Mesenchymal stem cell (in vitro differentiated cells and primary cell): ENCODE data around the gene ETFBKMT.
A peak's percentile ranks its signal among the peaks of the same experiment; 100 is the strongest.
"Not testable (repeated sequence)": the region's sequence is repeated elsewhere in the genome, so short reads cannot be mapped to it uniquely, and the experiment has no call there.

Source experiments
- DNase-seq: peaks from one replicate; pipeline ENCODE4 v3.0.0-alpha.2; 2013
- H2AFZ ChIP-seq: one replicate; pipeline ENCODE4 v1.6.1; 2013; ENCODE audit warnings: low read depth, mild to moderate bottlenecking, control low read depth, inconsistent platforms, low read length, moderate library complexity
- H2AK5ac ChIP-seq: 2 replicates; pipeline ENCODE4 v1.6.1; 2013; ENCODE audit warnings: low read length, moderate library complexity, mild to moderate bottlenecking, inconsistent platforms; ENCODE audit not compliant: severe bottlenecking
- H2BK120ac ChIP-seq: one replicate; pipeline ENCODE4 v1.6.1; 2013; ENCODE audit warnings: low read depth, mild to moderate bottlenecking, inconsistent platforms, low read length, moderate library complexity
- H2BK12ac ChIP-seq, 2 experiments: one replicate each; pipeline ENCODE4 v1.6.1; 2013; ENCODE audit warnings: inconsistent platforms in 2 of 2, low read length in 2 of 2, mild to moderate bottlenecking in 2 of 2, moderate library complexity in 2 of 2, control low read depth in 1 of 2
- H2BK15ac ChIP-seq: one replicate; pipeline ENCODE4 v1.6.1; 2013; ENCODE audit warnings: mild to moderate bottlenecking, low read depth, inconsistent platforms; ENCODE audit not compliant: poor library complexity, severe bottlenecking
- H2BK5ac ChIP-seq: 2 replicates; pipeline ENCODE4 v1.6.1; 2013; ENCODE audit warnings: low read depth, mild to moderate bottlenecking, low read length, control low read depth, inconsistent platforms; ENCODE audit not compliant: poor library complexity, severe bottlenecking
- H3K14ac ChIP-seq, 2 experiments: one replicate each; pipeline ENCODE4 v1.6.1; 2013; ENCODE audit warnings: inconsistent platforms in 2 of 2, low read length in 2 of 2, control low read depth in 1 of 2, mild to moderate bottlenecking in 1 of 2, moderate library complexity in 1 of 2
- H3K18ac ChIP-seq, 2 experiments: one replicate each; pipeline ENCODE4 v1.6.1; 2013; ENCODE audit warnings: inconsistent platforms in 2 of 2, low read length in 2 of 2, control low read depth in 1 of 2, low read depth in 1 of 2, mild to moderate bottlenecking in 1 of 2
- H3K23ac ChIP-seq, 2 experiments: one replicate each; pipeline ENCODE4 v1.6.1; 2013; ENCODE audit warnings: inconsistent platforms in 2 of 2, low read length in 2 of 2, mild to moderate bottlenecking in 2 of 2, moderate library complexity in 2 of 2, control low read depth in 1 of 2
- H3K27ac ChIP-seq: 2 replicates; pipeline ENCODE4 v1.5.1; 2013; ENCODE audit warnings: mild to moderate bottlenecking, moderate library complexity, low read length, control low read depth, inconsistent platforms; ENCODE audit not compliant: poor library complexity, severe bottlenecking
- H3K27me3 ChIP-seq, 2 experiments: 2 replicates each; pipeline versions ENCODE4 v1.6.1 to v1.7.0; 2013; ENCODE audit warnings: low read length in 2 of 2, mild to moderate bottlenecking in 2 of 2, moderate library complexity in 2 of 2, control low read depth in 1 of 2, inconsistent platforms in 1 of 2; ENCODE audit not compliant: control insufficient read depth in 1 of 2, insufficient read depth in 1 of 2
- H3K36me3 ChIP-seq, 2 experiments: 2 replicates each; pipeline versions ENCODE4 v1.6.1 to v1.7.0; 2013; ENCODE audit warnings: low read length in 2 of 2, control low read depth in 1 of 2, inconsistent platforms in 1 of 2, low read depth in 1 of 2, mild to moderate bottlenecking in 1 of 2; ENCODE audit not compliant: insufficient read depth in 2 of 2, control insufficient read depth in 1 of 2
- H3K4ac ChIP-seq, 2 experiments: one replicate each; pipeline ENCODE4 v1.6.1; 2013; ENCODE audit warnings: inconsistent platforms in 2 of 2, low read length in 2 of 2, mild to moderate bottlenecking in 2 of 2, moderate library complexity in 2 of 2, control low read depth in 1 of 2, low read depth in 1 of 2
- H3K4me1 ChIP-seq: 2 replicates; pipeline ENCODE4 v1.6.1; 2013; ENCODE audit warnings: low read depth, low read length, control low read depth; ENCODE audit not compliant: control insufficient read depth, insufficient read depth
- H3K4me2 ChIP-seq: 2 replicates; pipeline ENCODE4 v1.6.1; 2013; ENCODE audit warnings: low read length, mild to moderate bottlenecking, inconsistent platforms; ENCODE audit not compliant: poor library complexity, severe bottlenecking
- H3K4me3 ChIP-seq, 2 experiments: 2 replicates each; pipeline versions ENCODE4 v1.5.1 to v1.7.0; 2013; ENCODE audit warnings: low read length in 2 of 2, mild to moderate bottlenecking in 2 of 2, control low read depth in 1 of 2, low read depth in 1 of 2; ENCODE audit not compliant: insufficient read depth in 1 of 2
- H3K79me1 ChIP-seq: replicated peaks from 2 replicates; pipeline ENCODE4 v1.6.1; 2013; ENCODE audit warnings: mild to moderate bottlenecking, control low read depth, low read length, inconsistent platforms; ENCODE audit not compliant: poor library complexity, severe bottlenecking
- H3K9ac ChIP-seq: 2 replicates; pipeline ENCODE4 v1.7.0; 2013; ENCODE audit warnings: mild to moderate bottlenecking, low read length, moderate library complexity
- H3K9me3 ChIP-seq: 2 replicates; pipeline ENCODE4 v1.7.0; 2013; ENCODE audit warnings: mild to moderate bottlenecking, low read length; ENCODE audit not compliant: control insufficient read depth
- H4K8ac ChIP-seq: one replicate; pipeline ENCODE4 v1.6.1; 2013; ENCODE audit warnings: inconsistent platforms, mild to moderate bottlenecking, low read length, moderate library complexity
- H4K91ac ChIP-seq: one replicate; pipeline ENCODE4 v1.6.1; 2013; ENCODE audit warnings: mild to moderate bottlenecking, low read length, inconsistent platforms
- WGBS: methylation state at CpG from one replicate; pipeline ENCODE4 v1.1.7; 2013; ENCODE audit warnings: mixed read lengths; 5-methylcytosine and 5-hydroxymethylcytosine counted together

Gene ETFBKMT

DNA sequence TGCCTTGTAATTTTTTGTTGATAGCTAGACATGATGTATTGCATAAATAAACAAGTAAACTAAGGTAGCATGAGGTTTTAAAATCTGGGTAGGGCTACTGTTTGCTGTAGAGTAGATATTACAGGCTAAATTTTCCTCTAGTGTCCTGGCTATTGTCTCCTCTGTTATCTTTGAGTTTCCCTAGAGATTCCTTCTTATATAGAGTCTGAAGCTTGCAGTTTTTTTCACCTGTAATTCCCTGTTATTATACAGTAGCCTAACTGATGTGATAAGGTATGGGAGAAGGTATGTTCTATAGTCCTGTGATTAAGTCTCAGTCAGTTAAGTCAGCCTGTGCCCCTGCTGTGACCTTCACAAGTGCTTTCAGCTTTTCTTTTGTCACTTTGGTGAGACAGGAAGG, 9.5 kb downstream of the ETFBKMT start:
- no peaks in the 10 kb centered on the region for H3K4me1 ChIP-seq
- no peak overlapping the region for H2BK5ac ChIP-seq
- H3K27ac ChIP-seq: no peak overlapping the region
- no peaks in the 10 kb centered on the region for H3K27me3 ChIP-seq
- peak overlapping the region in 1 of 2 experiments; percentile 12 for H3K4me3 ChIP-seq
- H2BK12ac ChIP-seq: no peak overlapping the region
- peaks cover 13% of the 10 kb centered on the region for H3K9me3 ChIP-seq
- H2AFZ ChIP-seq: no peak overlapping the region
- no peak overlapping the region for H2AK5ac ChIP-seq
- no peak overlapping the region for H3K9ac ChIP-seq
- H3K79me1 ChIP-seq: no peaks in the 10 kb centered on the region
- no peak overlapping the region for H4K8ac ChIP-seq
- DNase-seq: no peak
- H3K23ac ChIP-seq: no peak overlapping the region
- H2BK15ac ChIP-seq: no peak overlapping the region
- no peak overlapping the region for H4K91ac ChIP-seq
- H3K18ac ChIP-seq: no peak overlapping the region
- H2BK120ac ChIP-seq: no peak overlapping the region
- H3K14ac ChIP-seq: no peak overlapping the region
- no peak overlapping the region for H3K4ac ChIP-seq
- peaks cover 0 to 22% of the 10 kb centered on the region in 2 experiments for H3K36me3 ChIP-seq
- no peak overlapping the region for H3K4me2 ChIP-seq

- H3K27me3 ChIP-seq, H3K18ac ChIP-seq, H2AK5ac ChIP-seq, H3K79me1 ChIP-seq, H3K27ac ChIP-seq, H3K4ac ChIP-seq, H3K4me1 ChIP-seq, H2BK120ac ChIP-seq, H2BK5ac ChIP-seq, H4K91ac ChIP-seq, H3K9ac ChIP-seq, H2BK12ac ChIP-seq, H4K8ac ChIP-seq, H3K14ac ChIP-seq, H2AFZ ChIP-seq, H3K23ac ChIP-seq, H3K4me2 ChIP-seq, H2BK15ac ChIP-seq, H3K4me3 ChIP-seq, DNase-seq: not testable (repeated sequence)
- Histone ChIP-seq H3K36me3 (peaks cover 0 to 20% of the 10 kb centered on the region in 2 experiments), H3K9me3 (peaks cover 13% of the 10 kb centered on the region)
- WGBS: 84% methylated on average over 2 of the region's 2 CpGs
These were observed 10.1 kb downstream of the ETFBKMT start for GRCh38 chr12:31669582-31669981.

DNA sequence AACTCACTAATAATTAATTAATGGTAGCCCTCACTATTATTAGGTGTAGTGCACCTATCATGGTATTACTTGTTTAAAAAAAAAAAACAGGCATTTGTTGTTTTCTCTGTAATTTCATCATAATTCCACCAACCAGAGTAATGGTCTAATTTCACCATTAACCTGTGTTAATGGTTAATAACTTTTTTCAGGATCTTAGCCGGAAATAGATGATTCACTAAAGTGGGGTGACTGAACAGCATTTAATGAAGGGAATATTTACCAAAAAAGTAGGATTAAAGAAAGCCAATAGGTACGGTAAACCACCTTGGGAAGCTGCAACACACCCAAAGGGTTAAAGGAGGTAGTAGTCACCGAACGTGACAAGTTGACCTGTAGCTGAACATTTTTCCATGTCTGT, 13.0 kb downstream of the ETFBKMT start:
- DNase-seq: no peak
- Histone ChIP-seq H2BK12ac (no peak overlapping the region), H4K8ac (no peak overlapping the region), H3K27ac (no peak overlapping the region), H3K23ac (no peak overlapping the region), H3K14ac (no peak overlapping the region), H3K4ac (no peak overlapping the region), H3K4me1 (no peaks in the 10 kb centered on the region), H3K9me3 (peaks cover 13% of the 10 kb centered on the region), H2BK120ac (no peak overlapping the region), H3K9ac (no peak overlapping the region), H3K27me3 (no peaks in the 10 kb centered on the region), H3K79me1 (no peaks in the 10 kb centered on the region), H2BK5ac (no peak overlapping the region), H4K91ac (no peak overlapping the region), H2BK15ac (no peak overlapping the region), H3K18ac (no peak overlapping the region), H2AK5ac (no peak overlapping the region), H3K36me3 (peaks cover 0 to 20% of the 10 kb centered on the region in 2 experiments), H3K4me3 (no peak overlapping the region), H2AFZ (no peak overlapping the region), H3K4me2 (no peak overlapping the region)
- 95% methylated on average over 2 of the region's 4 CpGs for WGBS

DNA sequence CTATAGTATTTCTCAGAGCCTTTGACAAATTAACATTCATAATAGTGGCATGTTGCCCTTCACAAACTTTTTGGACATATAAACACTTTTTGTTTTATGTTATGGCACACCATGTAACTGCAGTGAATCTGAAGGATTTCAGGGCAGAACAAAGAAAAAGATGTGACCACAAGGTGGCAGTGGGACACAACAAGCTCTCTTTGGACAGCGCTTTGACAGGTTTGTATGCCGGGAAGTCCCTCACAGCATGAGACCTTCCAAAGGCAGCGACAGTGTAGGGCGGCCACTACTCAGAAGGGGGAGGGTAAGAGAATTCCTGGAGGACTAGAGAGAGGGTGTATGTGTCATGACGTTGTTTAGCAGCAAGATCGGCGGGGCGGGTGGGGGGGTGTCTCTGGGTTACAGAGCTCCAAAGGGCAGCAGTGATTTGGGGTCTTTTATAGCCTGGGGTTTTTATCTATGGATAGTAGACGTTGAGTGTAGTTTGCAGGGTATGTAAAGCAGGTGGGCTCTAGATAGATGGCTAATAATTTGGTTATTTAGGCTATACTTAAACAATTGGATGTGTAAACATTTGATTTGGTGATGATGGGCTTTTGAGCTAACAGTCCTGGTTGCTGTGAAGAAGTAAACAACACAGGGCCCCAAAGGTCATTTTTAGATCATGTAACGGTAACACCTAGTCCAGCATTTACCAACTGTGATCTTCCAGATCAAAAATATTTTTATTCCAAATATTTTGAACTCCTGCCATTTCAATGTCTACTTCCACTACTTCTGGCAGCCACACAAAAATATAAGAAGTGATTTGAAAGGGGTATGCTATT, 22.9 kb downstream of the ETFBKMT start:
- WGBS: 26% methylated on average over 9 of the region's 10 CpGs

More for the DNA sequence above, 22.9 kb downstream of the ETFBKMT start:
- H3K4ac ChIP-seq: no peak overlapping the region
- H2BK12ac ChIP-seq: no peak overlapping the region
- H3K23ac ChIP-seq: no peak overlapping the region
- peaks cover 21% of the 10 kb centered on the region for H3K9me3 ChIP-seq
- no peak overlapping the region for H3K9ac ChIP-seq
- no peak overlapping the region for H2AFZ ChIP-seq
- no peak overlapping the region for H2BK5ac ChIP-seq
- H3K27ac ChIP-seq: no peak overlapping the region
- no peak overlapping the region for H3K4me3 ChIP-seq
- H3K36me3 ChIP-seq: no peaks in the 10 kb centered on the region
- H3K27me3 ChIP-seq: no peaks in the 10 kb centered on the region
- H4K8ac ChIP-seq: no peak overlapping the region
- no peak overlapping the region for H2BK120ac ChIP-seq
- no peak overlapping the region for H3K4me2 ChIP-seq
- H3K14ac ChIP-seq: no peak overlapping the region
- H4K91ac ChIP-seq: no peak overlapping the region
- H2BK15ac ChIP-seq: no peak overlapping the region
- H2AK5ac ChIP-seq: no peak overlapping the region
- peak; percentile 86 for DNase-seq
- no peaks in the 10 kb centered on the region for H3K4me1 ChIP-seq
- H3K18ac ChIP-seq: no peak overlapping the region
- H3K79me1 ChIP-seq: no peaks in the 10 kb centered on the region
